C4-2B (cell line): ENCODE data around the gene PLD6.
"Not testable (repeated sequence)": the region's sequence is repeated elsewhere in the genome, so short reads cannot be mapped to it uniquely, and the experiment has no call there.

Experiments
- H3K27ac ChIP-seq: fragments of 450-650 bp; 2 replicates; pipeline ENCODE4 v1.5.1; 2017
- CTCF ChIP-seq: fragments of 450-650 bp; conservative IDR thresholded peaks from 2 replicates; pipeline ENCODE4 v1.5.1; 2017; ENCODE audit warnings: mild to moderate bottlenecking
- ZFX ChIP-seq: fragments of 450-650 bp; IDR thresholded peaks from 2 replicates; pipeline ENCODE4 v1.6.1; 2017

PLD6 gene

GRCh38 chr17:17165666-17166308 lies 40.3 kb downstream of the PLD6 start:
- no peak for TF ChIP-seq ZFX
- TF ChIP-seq CTCF = no peak
- H3K27ac ChIP-seq = no peak overlapping the region

- TF ChIP-seq CTCF (no peak), ZFX (no peak)
- no peak overlapping the region for H3K27ac ChIP-seq
Observed at GRCh38 chr17:17164676-17165075, 41.5 kb downstream of the PLD6 start.

GRCh38 chr17:17164156-17164555 lies 42.0 kb downstream of the PLD6 start:
- no peak overlapping the region for H3K27ac ChIP-seq
- TF ChIP-seq CTCF (no peak), ZFX (no peak)

- no peak overlapping the region for H3K27ac ChIP-seq
- no peak for TF ChIP-seq CTCF
- no peak for TF ChIP-seq ZFX
Observed at GRCh38 chr17:17161759-17162158, 44.4 kb downstream of the PLD6 start.

- no peak overlapping the region for H3K27ac ChIP-seq
- TF ChIP-seq CTCF = no peak
Observed at GRCh38 chr17:17161121-17161520, 45.0 kb downstream of the PLD6 start.

GRCh38 chr17:17159571-17159970 lies 46.6 kb downstream of the PLD6 start:
- H3K27ac ChIP-seq = no peak overlapping the region
- TF ChIP-seq CTCF = no peak
- no peak for TF ChIP-seq ZFX

- H3K27ac ChIP-seq = not testable (repeated sequence)
Observed at GRCh38 chr17:17158506-17158905, 47.6 kb downstream of the PLD6 start.

- H3K27ac ChIP-seq = no peak overlapping the region
- no peak for TF ChIP-seq ZFX
- no peak for TF ChIP-seq CTCF
Observed at GRCh38 chr17:17157041-17157440, 49.1 kb downstream of the PLD6 start.
